Measurements from ENCODE around the gene PDCD10.

PDCD10 gene

DNA sequence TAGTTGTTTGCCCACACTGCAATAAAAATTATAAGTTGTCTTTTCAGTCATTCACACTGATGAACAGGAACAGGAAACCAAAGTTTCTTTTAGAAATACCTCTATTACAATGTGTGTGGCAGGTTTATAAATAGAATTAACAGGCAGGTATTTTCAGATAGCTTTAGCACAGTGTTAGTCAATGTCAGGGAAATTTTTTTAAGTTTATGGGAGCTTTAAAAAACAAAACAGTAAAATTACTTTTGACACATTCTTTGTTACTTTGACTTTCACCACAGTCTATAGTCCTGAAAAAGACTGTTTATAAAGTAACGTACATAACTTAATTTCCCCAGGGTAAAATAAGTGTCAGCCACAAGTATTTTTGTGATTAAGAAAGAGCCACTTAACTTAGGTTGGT lies 38.9 kb upstream of the PDCD10 start:
- POLR2A ChIA-PET, result no interaction called here
- CTCF ChIA-PET, result interaction anchor here (0.6 kb wide), 1 partner anchor 16 kb away, joined by 4 read pairs; no protein-coding TSS in a partner anchor
- Histone ChIP-seq H3K36me3 (ENCODE audit: control insufficient read depth in 2 of 2, insufficient read depth in 1 of 2, low read length in 2 of 2) (no peaks in the 10 kb centered on the region), H3K27ac (ENCODE audit: extremely low read depth, low read depth, low read length) (no peak overlapping the region), H3K4me3 (ENCODE audit: low read depth, low read length) (no peak overlapping the region), H3K4me1 (ENCODE audit: control insufficient read depth, insufficient read depth, low read length) (no peaks in the 10 kb centered on the region), H3K9me3 (ENCODE audit: control insufficient read depth, insufficient read depth, low read depth, low read length) (no peaks in the 10 kb centered on the region)
- TF ChIP-seq, protein P1, sequence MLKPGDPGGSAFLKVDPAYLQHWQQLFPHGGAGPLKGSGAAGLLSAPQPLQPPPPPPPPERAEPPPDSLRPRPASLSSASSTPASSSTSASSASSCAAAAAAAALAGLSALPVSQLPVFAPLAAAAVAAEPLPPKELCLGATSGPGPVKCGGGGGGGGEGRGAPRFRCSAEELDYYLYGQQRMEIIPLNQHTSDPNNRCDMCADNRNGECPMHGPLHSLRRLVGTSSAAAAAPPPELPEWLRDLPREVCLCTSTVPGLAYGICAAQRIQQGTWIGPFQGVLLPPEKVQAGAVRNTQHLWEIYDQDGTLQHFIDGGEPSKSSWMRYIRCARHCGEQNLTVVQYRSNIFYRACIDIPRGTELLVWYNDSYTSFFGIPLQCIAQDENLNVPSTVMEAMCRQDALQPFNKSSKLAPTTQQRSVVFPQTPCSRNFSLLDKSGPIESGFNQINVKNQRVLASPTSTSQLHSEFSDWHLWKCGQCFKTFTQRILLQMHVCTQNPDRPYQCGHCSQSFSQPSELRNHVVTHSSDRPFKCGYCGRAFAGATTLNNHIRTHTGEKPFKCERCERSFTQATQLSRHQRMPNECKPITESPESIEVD (tag by site-specific recombination; IDR thresholded peaks at IDR 0.05), result no peak
- TF ChIP-seq TSHZ1 (tag by site-specific recombination; IDR thresholded peaks at IDR 0.05; ENCODE audit: borderline replicate concordance) (no peak), ZNF2 (tag by site-specific recombination; IDR thresholded peaks at IDR 0.05) (no peak), IKZF3 (tag by site-specific recombination; IDR thresholded peaks at IDR 0.05) (no peak)
- TF ChIP-seq, protein P2, sequence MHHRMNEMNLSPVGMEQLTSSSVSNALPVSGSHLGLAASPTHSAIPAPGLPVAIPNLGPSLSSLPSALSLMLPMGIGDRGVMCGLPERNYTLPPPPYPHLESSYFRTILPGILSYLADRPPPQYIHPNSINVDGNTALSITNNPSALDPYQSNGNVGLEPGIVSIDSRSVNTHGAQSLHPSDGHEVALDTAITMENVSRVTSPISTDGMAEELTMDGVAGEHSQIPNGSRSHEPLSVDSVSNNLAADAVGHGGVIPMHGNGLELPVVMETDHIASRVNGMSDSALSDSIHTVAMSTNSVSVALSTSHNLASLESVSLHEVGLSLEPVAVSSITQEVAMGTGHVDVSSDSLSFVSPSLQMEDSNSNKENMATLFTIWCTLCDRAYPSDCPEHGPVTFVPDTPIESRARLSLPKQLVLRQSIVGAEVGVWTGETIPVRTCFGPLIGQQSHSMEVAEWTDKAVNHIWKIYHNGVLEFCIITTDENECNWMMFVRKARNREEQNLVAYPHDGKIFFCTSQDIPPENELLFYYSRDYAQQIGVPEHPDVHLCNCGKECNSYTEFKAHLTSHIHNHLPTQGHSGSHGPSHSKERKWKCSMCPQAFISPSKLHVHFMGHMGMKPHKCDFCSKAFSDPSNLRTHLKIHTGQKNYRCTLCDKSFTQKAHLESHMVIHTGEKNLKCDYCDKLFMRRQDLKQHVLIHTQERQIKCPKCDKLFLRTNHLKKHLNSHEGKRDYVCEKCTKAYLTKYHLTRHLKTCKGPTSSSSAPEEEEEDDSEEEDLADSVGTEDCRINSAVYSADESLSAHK (tag by site-specific recombination; IDR thresholded peaks at IDR 0.05), result no peak
- TF ChIP-seq, protein P3, sequence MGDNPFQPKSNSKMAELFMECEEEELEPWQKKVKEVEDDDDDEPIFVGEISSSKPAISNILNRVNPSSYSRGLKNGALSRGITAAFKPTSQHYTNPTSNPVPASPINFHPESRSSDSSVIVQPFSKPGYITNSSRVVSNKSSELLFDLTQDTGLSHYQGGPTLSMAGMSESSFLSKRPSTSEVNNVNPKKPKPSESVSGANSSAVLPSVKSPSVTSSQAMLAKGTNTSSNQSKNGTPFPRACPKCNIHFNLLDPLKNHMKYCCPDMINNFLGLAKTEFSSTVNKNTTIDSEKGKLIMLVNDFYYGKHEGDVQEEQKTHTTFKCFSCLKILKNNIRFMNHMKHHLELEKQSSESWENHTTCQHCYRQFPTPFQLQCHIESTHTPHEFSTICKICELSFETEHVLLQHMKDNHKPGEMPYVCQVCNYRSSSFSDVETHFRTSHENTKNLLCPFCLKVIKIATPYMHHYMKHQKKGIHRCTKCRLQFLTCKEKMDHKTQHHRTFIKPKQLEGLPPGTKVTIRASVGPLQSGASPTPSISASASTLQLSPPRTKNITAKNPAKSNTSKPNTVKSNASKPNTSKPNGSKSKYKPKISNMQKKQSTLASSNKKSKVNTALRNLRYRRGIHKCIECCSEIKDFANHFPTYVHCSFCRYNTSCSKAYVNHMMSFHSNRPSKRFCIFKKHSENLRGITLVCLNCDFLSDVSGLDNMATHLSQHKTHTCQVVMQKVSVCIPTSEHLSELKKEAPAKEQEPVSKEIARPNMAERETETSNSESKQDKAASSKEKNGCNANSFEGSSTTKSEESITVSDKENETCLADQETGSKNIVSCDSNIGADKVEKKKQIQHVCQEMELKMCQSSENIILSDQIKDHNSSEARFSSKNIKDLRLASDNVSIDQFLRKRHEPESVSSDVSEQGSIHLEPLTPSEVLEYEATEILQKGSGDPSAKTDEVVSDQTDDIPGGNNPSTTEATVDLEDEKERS (tag by site-specific recombination; IDR thresholded peaks at IDR 0.05), result no peak

GRCh38 chr3:167772992-167773391 lies 38.3 kb upstream of the PDCD10 start:
- POLR2A ChIA-PET, result no interaction called here
- no peak overlapping the region for H3K27ac ChIP-seq (ENCODE audit: extremely low read depth, low read depth, low read length)
- H3K4me1 ChIP-seq (ENCODE audit: control insufficient read depth, insufficient read depth, low read length), result no peaks in the 10 kb centered on the region
- CTCF ChIA-PET, result no interaction called here
- H3K4me3 ChIP-seq (ENCODE audit: low read depth, low read length), result no peak overlapping the region
- TF ChIP-seq ZNF37A (tag by site-specific recombination; IDR thresholded peaks at IDR 0.05), result no peak
- no peaks in the 10 kb centered on the region for H3K36me3 ChIP-seq (ENCODE audit: control insufficient read depth in 2 of 2, insufficient read depth in 1 of 2, low read length in 2 of 2)
- no peaks in the 10 kb centered on the region for H3K9me3 ChIP-seq (ENCODE audit: control insufficient read depth, insufficient read depth, low read depth, low read length)

DNA sequence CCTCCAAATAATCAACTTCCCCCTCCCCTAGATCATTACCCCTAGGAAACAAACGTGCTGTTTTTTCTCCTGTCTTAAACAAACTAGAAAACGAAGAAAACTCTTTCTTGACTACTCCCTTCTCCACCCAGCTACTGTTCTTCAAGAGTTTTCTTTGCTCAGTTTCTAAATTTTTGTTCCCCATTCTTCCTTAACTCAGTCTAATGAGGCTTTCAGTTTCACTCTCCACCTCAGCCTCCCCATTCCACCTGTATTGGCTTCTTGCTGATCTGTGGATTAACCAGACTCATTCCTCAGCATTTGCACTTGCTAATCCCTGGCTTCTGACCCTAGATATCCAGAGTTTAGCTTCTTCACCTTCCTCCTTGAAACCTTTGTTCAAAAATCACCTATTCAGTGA lies 27.6 kb upstream of the PDCD10 start:
- no peak overlapping the region for H3K27ac ChIP-seq (ENCODE audit: extremely low read depth, low read depth, low read length)
- no peaks in the 10 kb centered on the region for H3K4me1 ChIP-seq (ENCODE audit: control insufficient read depth, insufficient read depth, low read length)
- H3K36me3 ChIP-seq (ENCODE audit: control insufficient read depth in 2 of 2, insufficient read depth in 1 of 2, low read length in 2 of 2), result no peaks in the 10 kb centered on the region
- CTCF ChIA-PET, result no interaction called here
- POLR2A ChIA-PET, result no interaction called here
- H3K4me3 ChIP-seq (ENCODE audit: low read depth, low read length), result no peak overlapping the region
- H3K9me3 ChIP-seq (ENCODE audit: control insufficient read depth, insufficient read depth, low read depth, low read length), result no peaks in the 10 kb centered on the region
- TF ChIP-seq, protein P4, sequence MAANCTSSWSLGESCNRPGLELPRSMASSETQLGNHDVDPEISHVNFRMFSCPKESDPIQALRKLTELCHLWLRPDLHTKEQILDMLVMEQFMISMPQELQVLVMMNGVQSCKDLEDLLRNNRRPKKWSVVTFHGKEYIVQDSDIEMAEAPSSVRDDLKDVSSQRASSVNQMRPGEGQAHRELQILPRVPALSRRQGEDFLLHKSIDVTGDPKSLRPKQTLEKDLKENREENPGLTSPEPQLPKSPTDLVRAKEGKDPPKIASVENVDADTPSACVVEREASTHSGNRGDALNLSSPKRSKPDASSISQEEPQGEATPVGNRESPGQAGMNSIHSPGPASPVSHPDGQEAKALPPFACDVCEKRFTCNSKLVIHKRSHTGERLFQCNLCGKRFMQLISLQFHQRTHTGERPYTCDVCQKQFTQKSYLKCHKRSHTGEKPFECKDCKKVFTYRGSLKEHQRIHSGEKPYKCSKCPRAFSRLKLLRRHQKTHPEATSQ (tag by site-specific recombination; IDR thresholded peaks at IDR 0.05), result no peak
- TF ChIP-seq GLIS1 (tag by site-specific recombination; IDR thresholded peaks at IDR 0.05) (no peak), ZNF658 (tag by site-specific recombination; IDR thresholded peaks at IDR 0.05) (no peak), ZNF521 (tag by site-specific recombination; IDR thresholded peaks at IDR 0.05) (no peak), ZNF791 (tag by site-specific recombination; IDR thresholded peaks at IDR 0.05) (no peak), ZNF23 (tag by site-specific recombination; IDR thresholded peaks at IDR 0.05; ENCODE audit: borderline replicate concordance) (no peak), KLF16 (tag by site-specific recombination; IDR thresholded peaks at IDR 0.05) (no peak), MEIS1 (CRISPR knock-in tag; IDR thresholded peaks at IDR 0.05; ENCODE audit: borderline replicate concordance) (no peak), ZNF350 (tag by site-specific recombination; IDR thresholded peaks at IDR 0.05) (no peak), YY1 (tag by site-specific recombination; IDR thresholded peaks at IDR 0.05) (no peak), INSM2 (tag by site-specific recombination; IDR thresholded peaks at IDR 0.05) (no peak)
